ENCODE measurements around the gene GPR15LG. TPM values are rescaled to one million over a fixed set of nuclear protein-coding genes. Genes with fewer than 3 reads are reported as not detected.

GPR15LG gene
- total RNA-seq, 3 donors from 2014 or later = not detected

DNA sequence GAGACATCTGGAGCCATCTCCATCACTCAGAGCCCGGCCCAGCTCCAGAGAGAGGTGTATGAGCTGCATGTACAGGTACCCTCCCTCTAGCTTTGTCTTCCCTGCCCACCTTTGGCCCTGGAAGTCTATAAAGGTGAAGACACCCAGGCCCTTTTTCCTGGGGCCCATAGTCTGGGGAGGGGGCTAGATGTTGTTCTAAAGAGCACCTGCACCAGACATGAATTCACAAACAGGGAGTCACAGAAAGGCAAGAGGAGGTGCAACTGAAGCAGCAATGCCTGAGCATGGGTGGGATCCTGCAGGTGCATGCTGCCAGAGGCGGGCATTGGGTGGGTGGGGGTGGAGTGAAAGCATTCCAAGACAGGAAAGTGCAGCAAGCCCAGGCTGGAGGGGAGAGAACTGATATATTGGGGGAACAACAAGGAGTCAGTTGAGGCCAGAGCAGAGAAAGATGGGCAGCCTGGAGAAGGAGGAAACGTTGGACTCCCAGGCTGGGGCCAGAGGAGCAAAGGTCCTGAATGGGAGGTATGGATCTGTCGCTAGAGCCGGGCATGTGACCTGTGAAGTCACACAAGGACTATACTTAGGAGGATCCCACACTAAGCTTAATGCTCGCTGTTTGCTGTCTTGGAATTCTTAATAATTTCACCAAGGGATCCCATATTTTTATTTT is 32.4 kb downstream of the GPR15LG start:
- H3K36me3 Mint-ChIP-seq (ENCODE audit: insufficient read depth) = no peaks in the 10 kb centered on the region
- no peaks in the 10 kb centered on the region for H3K9me3 Mint-ChIP-seq
- ATAC-seq (no peak), DNase-seq (no peak)
- no peaks in the 10 kb centered on the region for H3K4me1 Mint-ChIP-seq (ENCODE audit: low read depth)
- H3K4me3 Mint-ChIP-seq = no peak overlapping the region
- H3K27me3 Mint-ChIP-seq (ENCODE audit: low read depth) = peaks cover 15% of the 10 kb centered on the region

DNA sequence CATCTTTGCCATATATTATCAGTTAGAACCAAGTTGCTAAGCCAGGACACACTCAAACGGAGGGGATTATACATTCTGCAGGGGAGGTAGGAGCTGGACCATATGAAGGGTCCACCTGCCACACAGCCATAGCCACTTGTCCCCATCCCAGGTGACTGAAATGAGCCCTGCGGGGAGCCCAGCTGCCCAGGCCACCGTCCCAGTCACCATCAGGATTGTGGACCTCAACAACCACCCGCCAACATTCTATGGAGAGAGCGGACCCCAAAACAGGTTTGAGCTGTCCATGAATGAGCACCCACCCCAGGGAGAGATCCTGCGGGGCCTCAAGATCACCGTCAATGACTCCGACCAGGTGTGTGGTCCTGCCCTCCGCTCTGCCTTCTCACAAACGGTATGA is 34.4 kb downstream of the GPR15LG start:
- ATAC-seq (no peak), DNase-seq (no peak)
- Mint-ChIP-seq H3K4me1 (ENCODE audit: low read depth) (no peaks in the 10 kb centered on the region), H3K4me3 (no peak overlapping the region), H3K9me3 (no peaks in the 10 kb centered on the region), H3K27me3 (ENCODE audit: low read depth) (peaks cover 15% of the 10 kb centered on the region), H3K36me3 (ENCODE audit: insufficient read depth) (no peaks in the 10 kb centered on the region)

DNA sequence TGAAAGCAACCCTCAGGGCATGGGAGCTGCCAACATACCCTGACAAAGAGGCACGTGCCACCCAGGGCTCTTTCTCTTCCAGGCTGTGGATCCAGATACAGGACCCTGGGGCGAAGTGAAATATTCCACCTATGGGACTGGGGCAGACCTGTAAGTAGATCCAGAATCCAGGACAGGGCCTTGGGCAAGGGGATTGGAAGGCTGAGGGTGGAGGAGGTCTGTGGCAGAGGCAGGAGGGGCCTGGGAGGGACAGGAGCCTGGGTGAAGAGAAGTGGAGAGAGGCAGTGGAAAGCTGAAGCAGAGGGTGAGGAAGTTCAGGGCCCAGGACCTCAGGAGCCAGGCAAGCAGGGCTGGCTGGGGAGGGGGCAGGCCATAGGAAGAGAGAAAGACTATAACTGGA is 38.0 kb downstream of the GPR15LG start:
- Mint-ChIP-seq H3K4me3 (no peak overlapping the region), H3K4me1 (ENCODE audit: low read depth) (no peaks in the 10 kb centered on the region), H3K36me3 (ENCODE audit: insufficient read depth) (no peaks in the 10 kb centered on the region), H3K9me3 (no peaks in the 10 kb centered on the region), H3K27me3 (ENCODE audit: low read depth) (peaks cover 15% of the 10 kb centered on the region)
- DNase-seq (no peak), ATAC-seq (no peak)

DNA sequence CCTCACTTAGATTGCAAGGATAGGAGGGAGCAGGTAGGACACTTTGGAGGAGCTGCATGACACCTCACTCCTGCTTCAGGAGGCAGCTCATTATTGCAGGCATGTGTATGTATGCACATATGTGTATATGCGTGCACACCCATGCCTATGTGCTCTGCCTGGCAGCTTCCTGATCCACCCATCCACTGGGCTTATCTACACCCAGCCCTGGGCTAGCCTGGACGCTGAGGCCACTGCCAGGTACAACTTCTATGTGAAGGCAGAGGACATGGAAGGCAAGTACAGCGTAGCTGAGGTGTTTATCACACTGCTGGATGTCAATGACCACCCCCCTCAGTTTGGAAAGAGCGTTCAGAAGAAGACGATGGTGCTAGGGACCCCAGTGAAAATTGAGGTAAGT is 38.4 kb downstream of the GPR15LG start:
- ATAC-seq = no peak
- no peak for DNase-seq
- H3K4me1 Mint-ChIP-seq (ENCODE audit: low read depth) = no peaks in the 10 kb centered on the region
- no peaks in the 10 kb centered on the region for H3K9me3 Mint-ChIP-seq
- no peak overlapping the region for H3K4me3 Mint-ChIP-seq
- H3K27me3 Mint-ChIP-seq (ENCODE audit: low read depth) = peaks cover 11% of the 10 kb centered on the region
- no peaks in the 10 kb centered on the region for H3K36me3 Mint-ChIP-seq (ENCODE audit: insufficient read depth)

DNA sequence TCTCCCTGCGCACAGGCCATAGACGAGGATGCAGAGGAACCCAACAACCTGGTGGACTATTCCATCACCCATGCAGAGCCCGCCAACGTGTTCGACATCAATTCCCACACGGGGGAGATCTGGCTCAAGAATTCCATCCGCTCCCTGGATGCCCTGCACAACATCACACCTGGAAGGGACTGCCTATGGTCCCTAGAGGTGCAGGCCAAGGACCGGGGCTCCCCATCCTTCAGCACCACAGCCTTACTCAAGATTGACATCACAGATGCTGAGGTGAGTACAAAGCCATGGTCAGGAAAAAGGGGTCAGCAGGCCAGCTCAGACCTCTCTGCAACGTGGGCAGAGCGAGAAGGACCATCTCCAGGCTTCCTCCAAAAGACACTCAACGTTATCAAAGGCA is 39.5 kb downstream of the GPR15LG start:
- Mint-ChIP-seq H3K36me3 (ENCODE audit: insufficient read depth) (no peaks in the 10 kb centered on the region), H3K27me3 (ENCODE audit: low read depth) (peaks cover 5% of the 10 kb centered on the region), H3K4me1 (ENCODE audit: low read depth) (no peaks in the 10 kb centered on the region), H3K9me3 (no peaks in the 10 kb centered on the region), H3K4me3 (no peak overlapping the region)
- DNase-seq (no peak), ATAC-seq (no peak)

DNA sequence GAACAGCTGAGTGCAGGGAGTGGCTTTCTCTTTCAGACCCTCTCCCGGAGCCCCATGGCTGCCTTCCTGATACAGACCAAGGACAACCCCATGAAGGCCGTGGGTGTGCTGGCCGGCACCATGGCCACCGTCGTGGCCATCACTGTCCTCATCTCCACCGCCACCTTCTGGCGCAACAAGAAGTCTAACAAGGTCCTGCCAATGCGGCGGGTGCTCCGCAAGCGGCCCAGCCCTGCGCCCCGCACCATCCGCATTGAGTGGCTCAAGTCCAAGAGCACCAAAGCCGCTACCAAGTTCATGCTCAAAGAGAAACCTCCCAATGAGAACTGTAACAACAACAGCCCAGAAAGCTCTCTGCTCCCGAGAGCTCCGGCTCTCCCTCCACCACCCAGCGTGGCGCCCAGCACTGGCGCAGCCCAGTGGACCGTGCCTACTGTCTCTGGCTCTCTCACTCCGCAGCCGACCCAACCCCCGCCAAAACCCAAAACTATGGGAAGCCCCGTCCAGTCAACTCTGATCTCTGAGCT is 40.5 kb downstream of the GPR15LG start:
- Mint-ChIP-seq H3K4me1 (ENCODE audit: low read depth) (no peaks in the 10 kb centered on the region), H3K27me3 (ENCODE audit: low read depth) (no peaks in the 10 kb centered on the region), H3K9me3 (no peaks in the 10 kb centered on the region), H3K36me3 (ENCODE audit: insufficient read depth) (no peaks in the 10 kb centered on the region), H3K4me3 (no peak overlapping the region)
- ATAC-seq = no peak
- DNase-seq = no peak

DNA sequence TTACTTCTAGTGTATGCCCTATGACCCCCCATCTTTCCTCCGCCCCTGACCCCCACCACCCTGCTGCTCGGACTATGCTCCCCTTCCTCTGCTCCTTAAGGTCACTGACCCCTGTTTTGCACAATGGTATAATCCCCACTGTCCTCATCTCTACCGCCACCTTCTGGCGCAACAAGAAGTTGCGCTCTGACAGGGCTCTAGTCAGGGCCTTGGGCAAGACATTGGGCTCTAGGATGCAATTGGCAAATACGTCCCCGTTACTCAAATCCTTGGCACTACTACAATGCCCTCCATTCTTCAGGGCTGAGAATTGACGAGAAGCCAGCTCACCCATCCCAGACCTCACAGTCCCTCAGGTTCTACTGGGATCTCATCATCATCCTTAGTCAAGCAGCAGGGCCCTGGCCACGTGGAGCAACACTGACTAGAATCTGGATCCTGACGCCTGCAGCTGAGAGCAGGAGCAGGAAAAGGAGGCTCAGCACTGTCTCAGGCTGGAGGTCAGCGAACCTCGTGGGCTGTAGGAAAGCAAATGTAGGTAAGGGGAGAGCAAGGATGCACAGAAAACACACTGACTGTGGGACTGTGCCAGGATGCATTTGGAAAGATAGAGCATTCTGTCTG is 41.1 kb downstream of the GPR15LG start:
- no peak for DNase-seq
- Mint-ChIP-seq H3K4me3 (no peak overlapping the region), H3K9me3 (peaks cover 4% of the 10 kb centered on the region), H3K4me1 (ENCODE audit: low read depth) (no peaks in the 10 kb centered on the region), H3K27me3 (ENCODE audit: low read depth) (no peaks in the 10 kb centered on the region), H3K36me3 (ENCODE audit: insufficient read depth) (no peaks in the 10 kb centered on the region)
- ATAC-seq = peak; percentile 43 to 76

DNA sequence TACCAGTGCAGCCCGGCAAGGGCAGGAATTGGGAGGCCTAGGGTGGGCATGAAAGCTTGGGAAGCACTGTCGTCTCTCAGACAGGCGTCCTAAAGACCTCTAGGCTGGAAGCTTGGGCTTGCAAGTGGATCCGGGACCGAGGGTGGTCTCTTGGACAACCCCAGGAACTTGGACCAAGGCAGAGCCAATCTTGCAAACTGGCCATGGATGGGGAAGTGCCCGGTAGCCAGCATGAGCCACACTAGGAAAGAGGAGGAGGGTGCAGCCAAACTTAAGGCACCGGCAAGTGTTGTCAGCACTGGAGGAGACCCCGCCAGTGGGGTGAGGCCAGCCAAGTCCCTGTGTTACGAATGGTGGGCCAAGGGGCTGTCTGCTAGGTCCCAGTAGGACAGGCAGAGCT is 43.2 kb downstream of the GPR15LG start:
- H3K4me1 Mint-ChIP-seq (ENCODE audit: low read depth) = no peaks in the 10 kb centered on the region
- H3K4me3 Mint-ChIP-seq = no peak overlapping the region
- ATAC-seq (no peak), DNase-seq (no peak)
- peaks cover 4% of the 10 kb centered on the region for H3K9me3 Mint-ChIP-seq
- no peaks in the 10 kb centered on the region for H3K36me3 Mint-ChIP-seq (ENCODE audit: insufficient read depth)
- peaks cover 3% of the 10 kb centered on the region for H3K27me3 Mint-ChIP-seq (ENCODE audit: low read depth)

DNA sequence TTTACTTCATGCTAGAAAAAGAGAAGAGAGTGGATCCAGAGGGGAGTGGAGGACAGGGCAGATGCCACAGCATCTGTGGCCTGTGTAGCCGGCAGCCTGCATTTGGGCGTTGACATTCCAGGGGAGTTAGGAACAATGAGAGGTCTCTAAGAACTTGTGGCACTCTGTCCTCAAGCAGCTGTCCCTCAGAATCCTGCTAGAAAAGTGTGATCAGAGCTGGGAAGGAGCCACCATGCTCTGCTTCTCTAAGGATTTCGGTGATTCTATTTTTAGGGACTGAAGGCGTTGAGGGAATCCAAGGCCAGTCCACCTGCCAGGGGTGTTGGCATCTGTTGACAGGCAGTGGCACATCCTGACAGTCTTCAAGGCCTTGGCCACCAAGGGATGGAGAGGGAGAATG is 44.1 kb downstream of the GPR15LG start:
- no peak for ATAC-seq
- Mint-ChIP-seq H3K9me3 (peaks cover 4% of the 10 kb centered on the region), H3K27me3 (ENCODE audit: low read depth) (peaks cover 9% of the 10 kb centered on the region), H3K4me1 (ENCODE audit: low read depth) (no peaks in the 10 kb centered on the region), H3K4me3 (no peak overlapping the region), H3K36me3 (ENCODE audit: insufficient read depth) (no peaks in the 10 kb centered on the region)
- DNase-seq = no peak

DNA sequence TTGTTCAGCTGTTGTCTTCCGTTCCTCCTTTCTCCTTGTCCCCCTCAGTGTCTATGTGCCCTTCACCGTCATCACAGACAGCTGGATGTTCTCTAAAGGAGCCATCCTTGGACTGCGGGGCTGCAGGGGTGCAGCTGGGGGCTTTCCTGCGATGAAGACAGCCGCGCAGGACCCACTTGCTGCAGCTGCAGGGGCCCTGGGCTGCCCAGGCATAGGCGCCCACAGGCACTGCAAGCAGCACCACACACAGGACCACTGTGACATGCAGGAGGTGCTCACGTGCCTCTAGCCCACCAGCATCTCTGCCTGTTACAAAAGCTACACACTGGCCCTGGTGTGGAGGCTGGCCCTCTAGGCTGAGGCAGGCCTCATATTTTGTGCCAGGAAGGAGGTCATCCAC is 48.3 kb downstream of the GPR15LG start:
- ATAC-seq (no peak), DNase-seq (no peak)
- Mint-ChIP-seq H3K27me3 (ENCODE audit: low read depth) (peaks cover 26% of the 10 kb centered on the region), H3K9me3 (peaks cover 4% of the 10 kb centered on the region), H3K4me3 (no peak overlapping the region), H3K4me1 (ENCODE audit: low read depth) (no peaks in the 10 kb centered on the region), H3K36me3 (ENCODE audit: insufficient read depth) (no peaks in the 10 kb centered on the region)

DNA sequence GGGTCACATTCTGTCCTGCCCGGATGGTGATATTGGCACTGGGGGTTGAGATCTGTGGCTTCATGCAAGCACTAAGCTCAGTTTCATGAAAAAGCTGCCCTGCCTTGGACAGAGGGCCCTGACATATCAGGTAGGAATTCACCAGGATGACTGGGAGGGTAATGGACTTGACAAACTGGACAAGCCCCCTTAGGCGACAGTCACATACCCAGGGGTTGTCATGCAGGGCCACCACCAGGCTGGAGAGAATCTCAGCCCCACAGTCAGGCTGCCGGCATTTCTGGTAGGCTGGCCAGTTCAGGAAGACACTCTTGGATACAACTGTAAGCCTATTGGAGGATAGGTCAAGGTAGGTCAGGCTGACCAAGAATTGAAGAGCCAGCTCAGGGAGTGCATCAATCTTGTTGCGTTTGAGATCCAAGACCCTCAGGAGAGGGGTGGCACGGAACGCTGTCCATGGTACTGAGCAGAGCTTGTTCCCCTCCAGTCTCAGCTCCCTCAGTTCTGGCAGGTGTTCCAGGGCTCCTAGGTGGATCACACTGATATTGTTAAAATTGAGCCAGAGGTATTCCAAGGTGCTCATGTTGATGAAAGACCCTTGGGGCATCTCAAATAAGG is 50.9 kb downstream of the GPR15LG start:
- no peak for ATAC-seq
- H3K4me3 Mint-ChIP-seq = no peak overlapping the region

DNA sequence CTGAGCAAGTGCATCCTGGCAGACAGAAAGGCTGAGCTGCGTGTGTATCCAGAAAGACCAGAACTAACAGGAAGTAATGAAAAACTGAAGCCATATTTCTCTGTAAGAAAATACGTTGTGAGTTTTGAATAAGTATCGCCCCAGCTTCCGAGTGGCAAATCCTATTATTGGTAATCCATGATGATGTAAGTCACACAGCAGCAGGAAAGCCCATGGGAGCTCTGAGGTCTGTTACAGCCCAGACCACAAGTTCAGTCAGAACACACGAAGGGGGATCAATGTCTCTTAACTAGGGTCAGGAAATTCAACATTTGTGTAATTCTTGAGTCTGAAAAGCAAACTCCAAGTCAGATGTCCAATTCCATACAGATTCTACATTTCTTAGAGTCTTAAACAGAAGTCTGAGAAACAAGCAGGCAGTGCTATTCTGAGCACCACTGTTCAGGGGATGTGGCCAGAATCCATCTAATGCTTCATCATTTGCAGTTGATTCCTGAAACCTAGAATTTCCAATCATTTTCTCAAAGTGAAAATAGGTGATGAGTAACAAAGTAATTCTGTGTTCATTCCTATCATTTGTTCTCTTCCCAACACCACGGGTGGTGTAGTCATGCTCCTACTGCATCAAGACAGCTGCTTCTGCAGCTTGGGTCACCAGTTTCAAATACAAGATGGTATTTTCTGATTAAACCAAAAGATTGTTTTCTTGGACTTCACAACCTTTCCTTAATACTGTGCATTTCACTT is 52.0 kb downstream of the GPR15LG start, which contains the start of gene LRIT2:
TSS of gene LRIT2 (minus strand) at position 118 of the 747 bp plus-strand sequence. CDS start at position 94, 24 bp downstream.
- no peaks in the 10 kb centered on the region for H3K9me3 Mint-ChIP-seq
- DNase-seq = no peak
- H3K36me3 Mint-ChIP-seq (ENCODE audit: insufficient read depth) = no peaks in the 10 kb centered on the region
- no peaks in the 10 kb centered on the region for H3K4me1 Mint-ChIP-seq (ENCODE audit: low read depth)
- H3K4me3 Mint-ChIP-seq = no peak within 1 kb of the TSS
- no peak for ATAC-seq
- peaks cover 31% of the 10 kb centered on the region for H3K27me3 Mint-ChIP-seq (ENCODE audit: low read depth)

More for the DNA sequence above, 50.9 kb downstream of the GPR15LG start:
- H3K27me3 Mint-ChIP-seq (ENCODE audit: low read depth) = peaks cover 30% of the 10 kb centered on the region
- H3K9me3 Mint-ChIP-seq = no peaks in the 10 kb centered on the region
- no peak for DNase-seq
- no peaks in the 10 kb centered on the region for H3K4me1 Mint-ChIP-seq (ENCODE audit: low read depth)
- H3K36me3 Mint-ChIP-seq (ENCODE audit: insufficient read depth) = no peaks in the 10 kb centered on the region

DNA sequence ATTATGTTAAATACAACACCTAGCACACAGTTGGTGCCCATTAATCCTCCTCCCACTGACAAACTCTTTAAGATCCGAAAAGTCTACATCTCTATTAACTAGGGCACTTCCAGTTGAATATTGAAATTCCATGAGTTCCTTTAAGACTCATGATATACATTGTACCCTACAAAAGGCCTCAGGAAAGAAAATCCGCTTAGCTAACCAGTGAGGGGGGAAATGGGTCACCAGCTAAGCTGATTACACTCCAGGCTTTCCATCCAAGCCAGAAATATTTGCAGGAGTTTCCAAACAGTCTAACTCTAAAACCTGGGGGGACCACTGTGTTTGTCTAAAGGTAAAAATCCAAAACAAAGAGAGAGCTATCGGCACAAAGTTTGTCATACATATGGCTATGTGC is 53.0 kb downstream of the GPR15LG start:
- no peak for DNase-seq
- Mint-ChIP-seq H3K4me3 (no peak overlapping the region), H3K4me1 (ENCODE audit: low read depth) (no peaks in the 10 kb centered on the region), H3K27me3 (ENCODE audit: low read depth) (peaks cover 30% of the 10 kb centered on the region), H3K36me3 (ENCODE audit: insufficient read depth) (no peaks in the 10 kb centered on the region), H3K9me3 (no peaks in the 10 kb centered on the region)
- ATAC-seq = no peak

DNA sequence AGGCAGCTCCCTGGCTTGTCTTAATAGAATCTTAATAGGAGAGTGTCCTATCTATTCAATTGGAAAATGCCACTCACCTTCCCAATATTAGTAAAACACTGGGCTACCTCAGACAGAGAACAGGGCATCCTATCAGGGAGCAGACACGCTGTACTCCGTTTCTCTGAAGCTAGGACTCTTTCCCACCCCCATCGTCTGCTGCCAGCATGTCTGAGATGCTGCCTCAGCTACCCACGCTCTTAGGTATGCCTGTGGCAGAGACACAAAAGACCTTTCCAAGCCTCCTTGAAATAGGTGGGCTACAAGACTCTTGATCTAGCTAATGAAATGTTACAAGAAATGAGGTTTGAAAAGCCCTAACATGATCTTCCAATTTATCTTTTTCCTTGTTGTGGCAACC is 54.2 kb downstream of the GPR15LG start:
- Mint-ChIP-seq H3K4me1 (ENCODE audit: low read depth) (no peaks in the 10 kb centered on the region), H3K27me3 (ENCODE audit: low read depth) (peaks cover 23% of the 10 kb centered on the region)
- no peak for ATAC-seq

More for the DNA sequence above, 54.2 kb downstream of the GPR15LG start:
- no peaks in the 10 kb centered on the region for H3K36me3 Mint-ChIP-seq (ENCODE audit: insufficient read depth)
- DNase-seq = no peak
- H3K4me3 Mint-ChIP-seq = no peak overlapping the region
- no peaks in the 10 kb centered on the region for H3K9me3 Mint-ChIP-seq

Data from activated T-cell treated with anti-CD3 and anti-CD28 coated beads, Interleukin-2, amount 50 U/mL, for 4 hours (primary cell).